UCSD-AML1 (cell line): ENCODE results near the gene LTBP1.
"Not testable (repeated sequence)": the region's sequence is repeated elsewhere in the genome, so short reads cannot be mapped to it uniquely, and the experiment has no call there.

ENCODE experiments used
- DNase-seq: peaks from one replicate; lab custom pipeline; 2025; ENCODE audit not compliant: unreplicated experiment; lab: John Stamatoyannopoulos, UW

LTBP1 gene

DNA sequence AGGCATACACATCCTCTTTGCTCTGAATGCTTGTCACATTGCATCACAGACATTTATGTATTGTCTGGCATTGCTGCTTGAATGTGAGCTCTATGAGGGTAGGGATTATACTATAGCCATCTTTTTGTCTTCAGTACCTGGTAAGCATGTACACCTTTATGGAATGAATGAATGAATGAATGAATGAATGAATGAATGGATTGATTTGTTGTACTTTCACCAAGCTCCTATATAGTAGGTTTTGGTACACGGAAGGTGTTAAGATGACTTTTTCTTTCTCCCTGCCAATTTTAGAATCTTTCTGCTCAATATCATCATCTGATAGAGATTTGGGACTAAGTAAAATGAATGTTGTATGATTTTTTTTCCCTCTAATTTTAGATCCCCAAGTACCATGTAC, 13.5 kb downstream of the LTBP1 start:
- DNase-seq: no peak

DNA sequence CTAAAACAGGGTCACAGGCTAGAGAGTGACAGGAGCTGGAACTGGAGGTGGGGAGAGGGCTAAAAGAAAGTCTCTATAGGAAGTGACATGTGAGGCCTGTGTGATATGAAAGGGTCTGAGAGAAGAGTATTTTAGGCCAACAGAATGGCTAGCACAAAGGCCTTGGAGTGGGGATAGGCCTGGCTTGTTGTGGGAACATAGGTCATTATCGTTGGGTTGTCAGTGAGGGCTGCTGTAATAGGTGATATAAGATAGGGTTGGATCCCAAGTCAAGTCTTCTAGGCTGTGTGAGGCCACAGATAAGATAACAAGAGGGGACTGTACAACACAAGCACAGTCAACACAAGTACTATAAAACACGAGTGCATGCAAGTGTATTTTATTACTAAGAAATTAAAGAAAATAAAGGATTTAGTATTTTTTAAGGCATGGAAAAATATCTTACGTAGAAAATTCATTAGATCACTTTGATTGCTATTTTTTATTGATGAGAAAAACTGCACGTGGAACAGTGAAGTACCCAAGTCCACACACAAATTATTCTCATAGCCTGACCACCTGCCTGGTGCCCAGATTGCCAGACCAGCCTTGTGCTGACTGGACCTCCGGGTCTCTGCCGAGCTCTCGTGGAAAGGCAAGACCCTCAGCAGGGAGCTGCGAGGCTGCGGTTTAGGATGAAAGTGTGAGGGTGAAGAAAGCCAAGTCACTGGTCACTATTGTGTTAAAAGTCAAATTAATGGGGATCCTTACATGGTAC, 14.1 kb downstream of the LTBP1 start:
- DNase-seq: no peak

DNA sequence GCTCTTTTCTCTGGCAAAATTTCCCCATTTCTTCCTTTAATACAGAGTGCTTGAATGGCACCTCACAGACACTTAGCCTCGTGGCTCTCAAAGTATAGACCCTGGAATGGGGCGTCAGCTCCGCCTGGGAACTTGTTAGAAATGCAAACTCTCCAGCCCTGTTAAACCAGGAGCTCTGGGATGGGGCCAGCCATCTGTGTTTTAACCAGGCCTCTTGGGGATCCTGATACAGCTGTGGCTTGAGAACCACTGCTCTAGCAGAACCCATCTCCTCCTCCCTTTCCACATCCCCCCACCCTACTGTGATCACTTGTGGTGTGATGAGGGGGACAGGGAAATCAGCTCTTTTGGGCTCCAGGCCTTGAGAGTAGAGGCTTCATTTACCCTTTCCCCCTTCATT, 15.9 kb downstream of the LTBP1 start:
- DNase-seq: no peak

DNA sequence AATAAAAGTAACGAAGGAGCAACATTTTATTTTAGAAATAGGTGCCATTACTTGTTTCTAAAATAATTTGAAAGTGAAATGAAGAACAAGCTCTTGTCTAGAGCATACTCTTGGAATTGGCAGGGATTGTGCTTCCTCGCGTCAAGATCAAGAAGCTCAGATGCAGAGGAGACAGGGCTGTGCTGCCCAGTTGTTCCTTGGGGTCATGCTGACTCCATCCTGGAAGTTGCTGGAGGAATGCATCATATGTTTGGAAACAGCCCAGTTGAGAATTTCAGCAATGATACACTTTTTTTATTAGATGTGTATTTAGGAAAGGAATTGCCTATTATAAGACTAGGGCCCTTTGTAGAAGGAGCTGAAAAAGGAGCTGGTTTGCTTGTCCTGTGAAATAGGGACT, 17.2 kb downstream of the LTBP1 start:
- DNase-seq: no peak

DNA sequence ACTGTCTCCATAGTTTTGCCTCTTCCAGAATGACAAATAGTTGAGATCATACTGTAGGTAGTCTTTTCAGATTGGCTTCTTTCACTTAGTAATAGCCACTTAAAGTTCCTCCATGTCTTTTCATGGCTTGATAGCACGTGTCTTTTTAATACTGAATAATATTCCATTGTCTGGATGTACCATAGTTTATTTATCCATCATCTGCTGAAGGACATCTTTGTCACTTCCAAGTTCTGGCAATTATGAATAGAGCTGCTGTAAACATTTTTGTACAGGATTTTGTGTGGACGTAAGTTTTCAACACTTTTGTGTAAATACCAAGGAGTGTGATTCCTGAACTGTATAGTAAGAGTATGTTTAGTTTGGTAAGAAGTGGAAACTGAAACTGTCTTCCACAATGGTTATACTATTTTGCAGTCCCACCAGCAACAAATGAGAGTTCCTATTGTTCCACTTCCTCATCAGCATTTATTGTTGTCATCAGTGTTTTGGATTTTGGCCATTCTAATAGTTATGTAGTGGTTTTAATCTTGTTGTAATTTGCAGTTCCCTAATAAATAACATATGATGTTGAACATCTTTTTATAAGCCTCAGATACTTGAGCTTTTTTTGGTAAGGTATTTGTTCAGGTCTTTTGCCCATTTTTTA, 18.9 kb downstream of the LTBP1 start:
- DNase-seq: no peak

DNA sequence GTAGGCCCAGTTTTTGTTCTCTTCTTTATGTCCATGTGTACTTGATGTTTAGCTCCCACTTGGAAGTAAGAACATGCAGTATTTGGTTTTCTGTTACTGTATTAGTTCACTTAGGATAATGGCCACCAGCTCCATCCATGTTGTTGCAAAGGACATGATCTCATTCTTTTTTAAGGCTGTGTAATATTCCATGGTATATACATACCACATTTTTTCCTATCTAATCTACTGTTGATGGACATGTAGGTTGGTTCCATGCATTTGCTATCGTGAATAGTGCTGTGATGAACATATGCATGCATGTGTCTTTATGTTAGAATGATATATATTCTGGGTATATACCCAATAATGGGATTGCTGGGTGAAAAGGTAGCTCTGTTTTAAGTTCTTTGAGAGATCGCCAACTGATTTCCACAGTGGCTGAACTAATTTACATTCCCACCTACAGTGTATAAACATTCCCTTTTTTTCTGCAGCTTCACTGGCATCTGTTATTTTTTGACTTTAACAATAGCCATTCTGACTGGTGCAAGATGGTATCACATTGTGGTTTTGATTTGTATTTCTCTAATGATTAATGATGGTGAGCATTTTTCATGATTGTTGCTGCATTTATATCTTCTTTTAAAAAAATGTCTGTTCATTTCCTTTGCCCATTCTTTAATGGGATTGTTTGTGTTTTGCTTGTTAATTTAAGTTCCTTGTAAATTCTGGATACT, 22.9 kb downstream of the LTBP1 start:
- no peak for DNase-seq

DNA sequence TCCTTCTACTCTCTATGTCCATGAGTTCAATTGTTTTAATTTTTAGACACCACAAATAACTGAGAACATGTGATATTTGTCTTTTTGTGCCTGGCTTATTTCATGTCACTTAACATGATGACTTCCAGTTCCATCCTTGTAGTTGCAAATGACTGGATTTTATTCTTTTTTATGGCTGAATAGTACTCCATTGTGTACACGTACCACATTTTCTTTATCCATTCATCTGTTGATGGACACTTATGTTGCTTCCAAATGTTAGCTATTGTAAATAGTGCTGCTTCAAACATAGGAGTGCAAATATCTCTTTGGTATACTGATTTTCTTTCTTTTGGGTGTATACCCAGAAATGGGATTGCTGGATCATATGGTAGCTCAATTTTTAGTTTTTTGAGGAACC, 27.0 kb downstream of the LTBP1 start:
- not testable (repeated sequence) for DNase-seq

DNA sequence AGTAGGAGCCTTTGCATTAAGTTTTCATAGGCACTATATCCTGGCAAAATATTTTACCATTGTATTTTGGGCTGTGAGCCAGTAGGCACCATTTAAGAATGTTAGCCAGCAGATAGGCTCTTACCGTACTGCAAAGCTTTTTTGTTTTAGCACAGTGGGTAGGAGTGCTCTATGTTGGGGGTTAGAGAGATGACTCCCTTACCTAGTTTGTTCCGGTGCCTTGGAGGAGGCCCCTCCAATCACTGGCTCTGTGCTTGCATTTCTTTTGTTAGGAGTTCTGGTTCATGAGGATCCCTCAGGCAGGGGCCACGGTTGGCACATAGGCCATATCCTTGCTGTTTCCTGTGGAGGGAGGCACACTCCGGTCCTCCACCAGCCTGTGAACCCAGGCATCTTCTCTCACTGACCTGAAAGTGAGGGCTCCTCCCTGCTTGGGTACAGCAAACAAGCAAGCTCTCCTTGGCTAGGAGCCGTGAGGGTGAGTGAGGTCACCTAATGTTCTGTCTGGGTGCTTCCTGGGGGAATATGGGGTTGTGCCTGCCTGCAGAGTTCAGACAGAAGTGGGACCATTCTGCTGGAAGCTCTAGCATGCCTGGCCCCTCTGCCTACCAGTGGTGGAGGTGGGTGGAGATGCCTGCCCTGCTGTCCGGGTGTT, 29.8 kb downstream of the LTBP1 start:
- DNase-seq: no peak

DNA sequence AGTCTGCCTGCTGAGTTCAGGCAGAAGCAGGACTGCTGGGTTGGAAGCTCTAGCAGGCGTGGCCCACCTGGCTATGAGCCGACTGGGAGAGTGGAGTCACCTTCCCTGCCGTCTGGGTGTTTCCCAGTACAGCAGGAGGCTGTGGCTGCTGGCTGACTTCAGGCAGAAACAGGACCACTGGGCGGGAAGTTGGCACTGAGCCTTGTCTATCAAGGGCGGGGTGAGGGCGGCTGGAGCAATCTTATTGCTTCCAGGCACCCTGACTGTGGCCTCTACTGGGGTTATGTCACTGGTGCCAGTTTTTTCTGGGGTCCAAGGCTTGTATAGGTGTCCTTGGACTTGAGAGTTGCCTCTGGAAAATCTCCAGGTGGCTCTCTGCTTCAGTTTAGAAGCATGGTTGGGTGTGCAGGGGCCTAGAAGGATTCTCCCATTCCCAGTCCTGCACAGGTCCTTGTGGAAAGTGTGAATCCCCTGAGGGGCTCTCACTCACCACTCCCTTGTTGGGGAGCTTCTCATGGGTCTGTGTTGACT, 30.5 kb downstream of the LTBP1 start:
- DNase-seq: no peak

DNA sequence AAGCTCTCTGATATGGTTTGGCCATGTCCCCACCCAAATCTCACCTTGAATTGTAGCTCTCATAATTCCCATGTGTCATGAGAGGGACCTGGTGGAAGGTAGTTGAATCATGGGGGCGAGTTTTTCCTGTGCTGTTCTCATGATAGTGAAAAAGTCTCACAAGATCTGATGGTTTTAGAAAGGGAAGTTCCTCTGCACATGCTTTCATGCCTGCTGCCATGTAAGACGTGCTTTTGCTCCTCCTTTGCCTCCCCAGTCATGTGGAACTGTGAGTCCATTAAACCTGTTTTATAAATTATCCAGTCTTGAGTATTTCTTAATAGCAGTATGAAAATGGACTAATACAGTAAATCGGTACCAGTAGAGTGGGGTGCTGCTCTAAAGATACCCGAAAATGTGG, 34.9 kb downstream of the LTBP1 start:
- DNase-seq: no peak

DNA sequence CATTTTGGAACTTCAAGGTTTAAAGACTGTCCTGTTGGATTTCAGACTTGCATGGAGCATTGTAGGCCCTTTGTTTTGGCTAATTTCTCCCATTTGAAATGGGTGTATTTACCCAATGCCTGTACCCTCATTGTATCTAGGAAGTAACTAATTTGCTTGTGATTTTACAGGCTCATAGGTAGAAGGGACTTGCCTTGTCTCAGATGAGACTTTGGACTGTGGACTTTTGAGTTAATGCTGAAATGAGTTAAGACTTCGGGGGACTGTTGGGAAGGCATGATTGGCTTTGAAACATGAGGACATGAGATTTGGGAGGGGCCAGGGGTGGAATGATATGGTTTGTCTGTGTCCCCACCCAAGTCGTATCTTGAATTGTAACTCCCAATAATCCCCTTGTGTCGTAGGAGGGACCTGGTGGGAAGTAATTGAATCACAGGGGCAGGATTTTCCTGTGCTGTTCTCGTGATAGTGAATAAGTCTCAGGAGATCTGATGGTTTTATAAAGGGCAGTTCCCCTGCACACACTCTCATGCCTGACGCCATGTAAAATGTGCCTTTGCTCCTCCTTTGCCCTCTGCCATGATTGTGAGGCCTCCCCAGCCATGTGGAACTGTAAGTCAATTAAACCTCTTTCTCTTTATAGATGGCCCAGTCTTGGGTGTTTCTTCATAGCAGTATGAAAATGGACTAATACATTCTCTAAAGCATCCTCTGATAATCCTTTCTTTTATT, 36.6 kb downstream of the LTBP1 start:
- DNase-seq: not testable (repeated sequence)

DNA sequence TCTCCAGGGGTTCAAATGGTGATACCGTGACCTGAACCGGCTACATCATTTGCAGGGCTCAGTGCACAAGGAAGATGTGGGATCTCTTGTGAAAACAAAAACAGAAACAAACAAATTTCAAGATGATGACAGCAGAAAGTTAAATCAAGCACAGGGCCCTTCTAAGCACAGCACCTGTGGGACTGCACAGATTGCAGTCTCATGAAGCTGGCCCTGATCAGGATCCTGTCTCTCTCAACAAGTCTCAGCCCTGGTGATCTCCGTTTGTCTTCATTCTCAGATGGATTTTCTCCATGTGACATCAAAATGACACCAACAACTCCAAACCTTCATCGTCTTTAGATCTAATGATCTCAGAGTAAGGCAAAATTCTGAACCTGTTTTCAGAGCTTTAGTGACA, 39.7 kb downstream of the LTBP1 start:
- DNase-seq: no peak

DNA sequence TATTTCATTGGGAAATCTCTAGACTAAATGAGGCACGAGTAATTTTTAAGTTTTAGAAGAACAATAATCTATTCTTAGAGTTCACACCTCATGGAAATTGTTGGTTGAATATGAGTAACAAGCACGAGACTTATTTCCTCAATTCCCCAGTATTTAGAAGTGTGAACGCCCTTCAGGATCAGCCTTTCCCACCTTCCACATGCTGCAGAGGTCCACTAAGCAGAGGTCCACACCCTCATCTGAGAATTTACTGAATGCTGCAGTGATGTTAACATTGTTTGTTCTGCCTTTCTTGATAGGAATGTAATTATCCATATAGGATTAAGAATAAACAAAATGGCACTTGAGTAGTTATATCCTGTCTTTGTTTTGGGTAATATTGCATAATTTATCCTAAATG, 41.8 kb downstream of the LTBP1 start:
- DNase-seq: no peak

DNA sequence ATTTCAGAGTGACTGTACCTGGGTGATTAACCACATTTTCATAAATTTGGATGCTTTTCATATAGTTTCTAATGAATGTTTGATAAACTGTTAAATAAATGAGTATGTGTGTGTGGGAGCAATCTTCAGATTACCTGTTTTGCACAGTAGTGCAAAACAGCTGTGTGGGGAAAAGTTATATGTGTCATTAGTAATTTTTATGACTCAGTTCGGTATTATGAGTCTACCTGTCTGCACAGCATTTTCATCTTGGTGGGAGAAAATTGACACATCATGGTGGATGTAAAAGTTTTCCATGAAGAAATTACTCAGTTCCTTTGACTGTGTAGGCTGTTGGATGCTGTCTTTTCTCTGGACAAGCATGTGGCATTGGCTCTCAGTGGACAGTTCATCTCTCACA, 43.8 kb downstream of the LTBP1 start:
- DNase-seq: no peak

DNA sequence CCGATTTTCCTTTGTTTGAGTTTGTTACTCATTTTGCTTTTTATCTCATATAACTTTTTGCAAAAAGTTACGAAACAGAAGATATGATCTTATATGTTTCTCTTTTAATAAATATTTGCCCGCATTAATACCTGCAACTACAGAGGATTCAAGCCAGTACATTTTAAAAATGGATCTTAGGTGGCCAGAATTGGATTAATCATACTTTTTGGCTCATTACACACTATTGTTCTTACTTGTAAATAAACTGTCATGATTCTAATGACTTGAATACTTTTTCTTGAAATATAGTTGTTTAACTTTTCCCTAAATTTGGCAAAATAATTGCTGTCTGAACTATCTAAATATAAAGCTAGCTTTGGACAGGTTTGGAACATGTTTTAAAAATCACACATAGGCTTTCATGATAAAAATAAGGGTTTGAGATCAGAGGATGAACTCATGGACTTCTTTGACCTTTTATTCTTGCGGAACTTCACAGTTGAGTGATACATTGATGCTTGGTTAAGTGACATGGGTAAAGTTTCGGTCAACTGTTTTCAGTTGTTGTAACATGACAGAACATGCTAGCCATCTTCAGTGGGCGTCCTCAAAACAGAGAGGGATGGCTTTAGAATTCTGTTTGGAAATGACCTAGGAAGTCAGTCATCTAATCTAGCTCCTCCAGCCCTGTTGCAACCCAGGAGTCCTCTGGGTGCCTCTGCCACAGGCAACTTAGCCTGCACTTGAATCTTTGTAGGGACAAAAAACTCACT, 44.5 kb downstream of the LTBP1 start:
- no peak for DNase-seq

DNA sequence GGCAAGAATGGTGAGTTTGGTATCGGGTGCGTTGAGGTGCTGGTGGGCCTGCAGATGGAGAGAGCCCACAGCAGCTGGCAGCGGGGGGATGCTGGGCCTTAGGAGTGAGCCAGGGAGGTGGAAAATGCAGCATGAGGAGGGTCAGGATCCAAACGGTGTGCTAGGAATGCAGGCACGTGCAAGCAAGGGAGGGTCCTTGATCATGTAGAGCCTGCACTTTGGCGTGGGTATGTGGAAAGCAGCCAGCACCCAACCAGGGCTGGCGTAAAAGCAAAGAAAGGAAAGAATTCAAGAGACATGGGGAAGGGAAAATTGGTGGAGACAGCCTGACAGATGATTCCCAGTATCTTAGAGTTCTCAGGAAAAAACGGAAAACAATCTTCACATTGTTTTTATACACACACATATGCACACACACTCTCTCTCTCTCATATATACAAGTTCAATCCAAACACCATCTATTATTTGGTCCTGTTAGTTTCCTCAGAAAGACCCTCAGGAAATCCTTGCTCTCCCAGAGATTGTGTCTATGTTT, 46.3 kb downstream of the LTBP1 start:
- no peak for DNase-seq

DNA sequence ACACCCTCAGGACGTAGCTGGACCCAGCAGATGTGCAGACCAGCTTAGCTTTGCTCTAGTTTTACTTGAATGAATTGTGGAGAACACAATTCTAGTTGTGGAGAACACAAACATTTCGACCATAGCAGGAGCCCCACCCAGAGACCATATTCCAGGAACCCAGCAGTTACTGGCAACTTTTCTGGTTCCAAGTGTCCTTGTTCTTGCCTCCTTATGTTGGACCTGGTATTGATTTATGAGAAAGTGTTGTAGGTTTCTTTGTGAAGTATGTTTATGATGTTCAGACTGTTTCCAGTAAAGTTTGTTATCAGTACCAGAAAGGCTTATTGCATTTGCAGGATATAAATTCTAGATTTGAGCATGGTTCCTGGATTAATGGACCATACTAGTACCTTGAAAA, 51.0 kb downstream of the LTBP1 start:
- no peak for DNase-seq

DNA sequence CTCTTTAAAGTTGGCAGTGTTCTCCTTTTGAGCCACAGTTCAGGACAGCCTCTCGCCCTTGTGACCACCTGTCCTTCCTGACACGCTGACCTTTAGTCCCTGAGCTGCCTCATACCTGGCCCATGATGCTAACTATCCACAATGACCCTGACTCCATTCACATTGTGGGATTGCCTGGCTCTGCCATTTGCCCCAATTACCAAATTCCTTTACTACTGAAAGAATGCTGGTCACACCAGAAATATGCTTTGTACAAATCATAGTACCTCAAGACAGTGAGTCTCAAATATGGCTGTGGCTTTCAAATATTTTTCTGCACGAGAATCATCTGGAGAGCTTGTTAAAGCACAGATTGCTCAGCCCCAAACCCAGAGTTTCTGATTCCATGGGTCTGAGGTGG, 54.2 kb downstream of the LTBP1 start:
- DNase-seq: no peak

DNA sequence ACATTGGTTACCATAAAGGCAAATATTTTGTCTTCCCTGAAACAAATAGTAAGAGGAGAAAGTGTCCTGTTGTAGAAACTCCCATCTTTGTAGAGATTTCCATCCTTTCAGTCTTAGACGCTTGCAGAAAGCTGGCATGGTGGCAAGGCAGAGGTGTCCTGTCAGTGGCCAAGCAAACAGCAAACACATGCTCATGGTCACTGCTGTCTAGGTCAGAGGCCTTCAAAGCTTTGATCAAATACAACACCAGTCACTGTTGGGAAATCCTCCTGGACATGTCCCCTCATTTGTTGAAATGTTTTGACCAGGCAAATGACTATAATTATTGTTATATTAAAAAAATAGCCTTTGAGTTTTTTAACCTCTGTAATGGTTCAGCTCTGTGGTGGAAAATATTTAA, 55.1 kb downstream of the LTBP1 start:
- no peak for DNase-seq

DNA sequence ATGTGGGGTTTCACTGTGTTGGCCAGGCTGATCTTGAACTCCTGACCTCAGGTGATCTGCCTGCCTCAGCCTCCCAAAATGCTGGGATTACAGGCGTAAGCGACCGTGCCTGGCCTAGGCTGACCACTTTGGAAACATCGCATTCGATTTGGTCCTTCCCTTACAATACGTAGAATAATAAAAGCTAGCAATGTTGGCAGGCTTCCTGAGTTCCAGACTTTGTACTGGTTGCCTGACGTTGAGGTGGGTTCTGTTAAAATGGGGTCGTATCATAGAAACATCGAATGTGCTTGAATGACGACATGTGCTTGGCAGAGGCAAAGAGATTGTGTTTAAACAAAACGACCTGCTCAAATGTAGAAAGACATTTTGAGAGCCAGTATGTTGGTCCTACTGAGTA, 56.1 kb downstream of the LTBP1 start:
- no peak for DNase-seq
